Fibroblast of skin of abdomen (primary cell): ENCODE results near the gene NCLN. TPM values are rescaled to one million over a fixed set of nuclear protein-coding genes. Genes with fewer than 3 reads are reported as not detected.
"Not testable (repeated sequence)": the region's sequence is repeated elsewhere in the genome, so short reads cannot be mapped to it uniquely, and the experiment has no call there.

Experiments
- DNase-seq: peaks from one replicate; pipeline ENCODE4 v3.0.0-alpha.2; 2013
- polyA plus RNA-seq, 2 experiments: library from polyadenylated mRNA; unstranded; fragments of 120-200 nt; gene quantifications; one replicate each; pipeline ENCODE4 v1.2.1, GENCODE V29; 2013; ENCODE audit not compliant: insufficient read length in 2 of 2

Gene NCLN, protein sequence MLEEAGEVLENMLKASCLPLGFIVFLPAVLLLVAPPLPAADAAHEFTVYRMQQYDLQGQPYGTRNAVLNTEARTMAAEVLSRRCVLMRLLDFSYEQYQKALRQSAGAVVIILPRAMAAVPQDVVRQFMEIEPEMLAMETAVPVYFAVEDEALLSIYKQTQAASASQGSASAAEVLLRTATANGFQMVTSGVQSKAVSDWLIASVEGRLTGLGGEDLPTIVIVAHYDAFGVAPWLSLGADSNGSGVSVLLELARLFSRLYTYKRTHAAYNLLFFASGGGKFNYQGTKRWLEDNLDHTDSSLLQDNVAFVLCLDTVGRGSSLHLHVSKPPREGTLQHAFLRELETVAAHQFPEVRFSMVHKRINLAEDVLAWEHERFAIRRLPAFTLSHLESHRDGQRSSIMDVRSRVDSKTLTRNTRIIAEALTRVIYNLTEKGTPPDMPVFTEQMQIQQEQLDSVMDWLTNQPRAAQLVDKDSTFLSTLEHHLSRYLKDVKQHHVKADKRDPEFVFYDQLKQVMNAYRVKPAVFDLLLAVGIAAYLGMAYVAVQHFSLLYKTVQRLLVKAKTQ
- 69.5 TPM for polyA plus RNA-seq (2013, experiment 1 of 2; ENCODE audit: insufficient read length)
- 67.8 TPM for polyA plus RNA-seq (2013, experiment 2 of 2; ENCODE audit: insufficient read length)

DNA sequence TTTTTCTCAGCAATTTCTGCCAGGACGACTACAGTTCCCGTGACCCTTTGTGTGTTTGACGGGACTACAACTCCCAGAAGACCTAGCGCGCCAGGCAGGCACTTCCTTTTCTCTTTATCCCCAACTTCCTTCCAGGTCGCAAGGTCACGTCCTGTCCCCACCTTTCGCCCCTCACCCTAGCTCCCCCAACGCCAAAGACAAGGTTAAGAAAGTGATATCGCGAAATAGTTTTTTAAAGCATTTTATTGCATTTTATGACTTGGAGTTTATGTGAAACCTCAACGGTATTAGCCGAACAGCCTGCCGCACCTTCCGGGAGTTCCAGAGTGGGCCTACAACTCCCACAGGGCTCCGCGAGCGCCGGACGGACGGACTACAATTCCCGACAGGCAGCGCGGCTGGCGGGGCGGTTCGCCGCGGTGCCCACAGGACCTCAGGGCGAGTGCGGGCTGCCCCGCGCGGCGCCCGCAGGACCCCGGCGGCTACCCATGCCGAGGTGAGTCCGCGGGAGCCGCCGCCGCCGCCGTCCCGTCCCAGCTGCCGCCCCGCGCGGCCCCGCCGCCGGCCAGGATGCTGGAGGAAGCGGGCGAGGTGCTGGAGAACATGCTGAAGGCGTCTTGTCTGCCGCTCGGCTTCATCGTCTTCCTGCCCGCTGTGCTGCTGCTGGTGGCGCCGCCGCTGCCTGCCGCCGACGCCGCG, at the start of gene NCLN:
Gene NCLN (plus strand): TSS at position 470 of the 699 bp plus-strand sequence. CDS start 101 bp downstream, at position 571.
- DNase-seq: peak; percentile 92

DNA sequence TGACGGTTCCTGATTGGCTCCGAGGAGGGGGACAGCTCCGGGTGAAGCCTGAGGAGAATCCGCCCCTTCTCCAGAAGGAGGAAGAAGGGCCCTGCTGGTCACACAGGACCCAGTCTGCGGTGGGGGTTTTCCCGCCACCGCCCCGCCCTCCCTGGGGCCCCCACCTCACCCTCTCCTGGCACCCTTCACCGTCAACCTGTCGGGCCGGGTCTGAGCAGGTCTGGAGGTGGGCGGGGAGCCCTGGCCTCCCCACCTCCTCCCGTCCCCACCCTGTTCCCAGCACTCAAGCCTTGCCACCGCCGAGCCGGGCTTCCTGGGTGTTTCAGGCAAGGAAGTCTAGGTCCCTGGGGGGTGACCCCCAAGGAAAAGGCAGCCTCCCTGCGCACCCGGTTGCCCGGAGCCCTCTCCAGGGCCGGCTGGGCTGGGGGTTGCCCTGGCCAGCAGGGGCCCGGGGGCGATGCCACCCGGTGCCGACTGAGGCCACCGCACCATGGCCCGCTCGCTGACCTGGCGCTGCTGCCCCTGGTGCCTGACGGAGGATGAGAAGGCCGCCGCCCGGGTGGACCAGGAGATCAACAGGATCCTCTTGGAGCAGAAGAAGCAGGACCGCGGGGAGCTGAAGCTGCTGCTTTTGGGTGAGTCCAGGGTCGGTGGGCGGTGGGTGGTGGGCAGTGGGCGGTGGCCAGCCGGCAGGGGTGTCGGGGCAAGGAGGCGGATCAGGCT, 49.6 kb upstream of the NCLN start, which contains the start of gene GNA15:
Gene GNA15 (plus strand): TSS at position 73 of the 723 bp plus-strand sequence. CDS start 418 bp downstream, at position 491.
- no peak for DNase-seq

DNA sequence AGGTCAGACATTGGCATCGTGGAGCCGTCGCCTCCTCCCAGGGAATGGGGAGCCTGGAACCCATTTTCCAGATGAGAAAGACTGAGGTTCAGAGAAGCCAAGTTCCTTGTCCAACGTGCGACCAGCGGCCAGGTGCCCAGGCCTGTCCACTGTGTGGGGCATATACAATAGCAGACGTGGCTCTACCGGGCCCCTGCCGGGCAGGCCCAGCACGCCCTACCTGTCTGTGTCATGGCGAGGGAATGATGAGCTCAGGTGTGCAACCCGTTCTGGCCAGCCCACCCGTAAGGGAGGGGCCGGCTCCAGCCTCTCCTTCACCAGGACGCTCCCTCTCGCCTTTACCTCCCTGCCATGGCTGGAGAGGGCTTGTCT, 49.1 kb upstream of the NCLN start:
- no peak for DNase-seq

DNA sequence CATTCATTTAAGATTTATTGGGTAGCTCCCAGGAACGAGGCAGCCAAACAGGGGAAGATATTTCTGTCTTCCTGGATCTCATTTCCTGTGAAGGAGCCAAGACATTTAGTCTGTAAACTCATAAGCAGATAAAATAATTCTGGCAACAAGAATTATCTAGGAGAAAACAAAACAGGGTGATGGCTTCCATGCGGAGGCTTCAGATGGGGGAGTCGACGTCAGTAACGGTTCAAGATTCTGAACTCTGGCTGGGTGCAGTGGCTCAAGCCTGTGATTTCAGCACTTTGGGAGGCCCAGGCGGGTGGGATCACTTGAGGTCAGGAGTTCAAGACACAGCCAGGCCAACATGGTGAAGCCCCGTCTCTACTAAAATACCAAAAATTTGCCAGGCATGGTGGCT, 48.6 kb upstream of the NCLN start:
- DNase-seq: no peak

DNA sequence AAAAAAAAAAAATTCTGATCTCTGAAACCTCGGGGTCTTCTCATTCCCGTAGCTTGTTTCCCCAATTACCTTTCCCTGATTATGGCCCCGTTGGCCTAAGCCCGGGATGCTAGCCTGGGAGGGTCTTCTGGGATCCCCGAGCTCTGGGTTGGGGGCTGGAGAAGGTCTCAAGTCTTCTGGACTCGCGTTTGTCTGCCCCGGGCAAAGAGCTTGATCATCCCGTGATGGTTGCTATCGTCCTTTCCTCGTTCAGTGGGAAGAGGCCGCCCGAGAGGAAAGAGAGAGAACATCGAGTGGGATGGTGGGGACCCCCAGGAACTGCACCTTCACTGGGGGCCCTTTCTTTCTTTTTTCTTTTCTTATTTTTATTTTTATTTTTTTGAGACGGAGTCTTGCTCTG, 47.5 kb upstream of the NCLN start:
- DNase-seq: no peak

DNA sequence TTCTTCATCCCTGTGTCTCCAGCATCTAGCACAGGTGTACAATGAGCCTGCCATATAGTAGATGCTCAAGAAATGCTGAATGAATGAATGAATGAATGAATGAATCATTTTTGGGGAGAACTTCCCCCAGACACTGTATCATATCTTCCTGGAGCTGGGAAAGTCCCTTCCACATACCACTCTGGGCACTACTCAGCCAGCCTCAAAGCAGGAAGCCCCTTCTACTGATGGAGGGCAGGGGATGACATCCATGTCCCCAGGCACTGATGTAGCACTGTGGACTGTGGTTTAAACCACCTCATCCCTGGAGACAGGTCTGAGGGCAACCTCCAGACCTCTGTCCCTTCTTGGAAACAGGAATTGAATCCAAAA, 45.1 kb upstream of the NCLN start:
- no peak for DNase-seq

DNA sequence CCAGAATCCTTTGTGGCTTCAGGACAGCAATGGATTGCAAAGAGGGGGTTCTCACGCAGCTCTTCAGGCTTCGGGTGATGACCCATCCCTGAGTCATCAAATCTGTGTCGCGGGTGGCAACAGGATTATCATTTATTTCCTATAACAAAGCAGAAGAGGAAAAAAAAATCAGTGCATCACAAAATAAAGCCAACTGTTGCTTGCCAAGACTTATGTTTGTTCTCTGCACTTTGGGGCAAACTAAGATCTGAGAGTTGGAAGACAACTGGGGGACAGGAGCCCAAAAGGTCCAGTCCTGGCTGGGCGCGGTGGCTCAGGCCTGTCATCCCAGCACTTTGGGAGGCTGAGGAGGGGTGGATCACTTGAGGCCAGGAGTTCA, 43.4 kb upstream of the NCLN start:
- peak; percentile 83 for DNase-seq

DNA sequence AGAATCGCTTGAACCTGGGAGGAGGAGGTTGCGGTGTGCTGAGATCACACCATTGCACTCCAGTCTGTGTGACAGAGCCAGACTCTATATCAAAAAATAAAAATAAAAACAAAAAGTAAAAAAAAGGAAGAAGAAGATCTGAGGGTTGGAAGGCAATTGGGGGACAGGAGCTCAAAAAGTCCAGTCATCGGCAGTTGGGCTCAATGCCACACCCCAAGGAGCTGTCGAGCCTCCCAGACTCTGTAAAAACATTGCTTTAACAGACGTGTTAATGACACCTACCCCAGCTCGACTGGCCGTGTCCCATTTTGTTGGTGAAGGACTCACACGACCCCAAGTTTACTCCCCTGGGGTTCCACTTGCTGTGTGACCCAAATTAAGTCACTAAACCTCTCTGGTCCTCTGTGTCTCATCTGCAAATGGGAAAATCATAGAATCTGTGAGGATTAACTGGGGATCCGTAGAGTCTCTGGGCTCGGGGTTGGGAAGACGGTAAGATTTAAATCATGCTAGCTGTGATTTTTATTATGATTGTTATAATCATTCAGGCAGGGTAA, 42.9 kb upstream of the NCLN start:
- no peak for DNase-seq

DNA sequence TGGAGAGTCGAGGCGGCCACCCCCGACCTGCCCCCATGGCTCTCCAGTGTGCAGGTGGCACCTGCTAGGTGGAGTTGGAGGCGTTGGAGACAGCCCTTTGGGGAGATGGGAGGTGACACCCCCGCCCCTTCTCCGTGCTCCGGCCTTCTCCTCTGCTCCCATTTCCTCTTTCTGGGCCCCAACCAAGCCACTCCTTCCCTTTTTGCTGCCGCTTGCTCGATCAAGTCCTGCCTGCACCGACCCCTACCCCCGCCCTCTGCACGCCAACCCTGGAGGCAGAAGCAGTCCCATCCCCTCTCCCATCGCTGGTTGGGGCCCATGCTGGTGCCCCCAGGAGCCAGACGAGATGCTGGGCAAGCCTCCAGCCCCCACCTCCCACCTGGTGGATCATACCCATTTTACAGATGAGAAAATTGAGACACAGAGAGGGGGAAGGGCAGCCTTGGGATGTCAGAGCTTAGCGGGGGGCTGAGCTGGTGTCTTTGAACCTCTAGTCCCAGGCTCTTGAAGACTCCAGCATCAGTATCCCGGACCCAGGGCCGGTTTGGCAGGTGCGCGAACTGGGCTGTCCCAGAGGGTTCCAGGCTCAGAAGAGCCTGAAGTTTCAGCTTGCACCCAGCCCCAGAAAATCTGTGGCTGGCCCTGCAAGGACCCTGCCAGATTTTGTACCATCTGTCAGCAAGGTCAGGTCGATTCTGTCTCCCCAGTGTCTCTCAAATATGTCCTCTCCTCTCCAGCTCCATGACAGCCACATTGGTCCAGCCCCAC, 39.6 kb upstream of the NCLN start:
- no peak for DNase-seq

DNA sequence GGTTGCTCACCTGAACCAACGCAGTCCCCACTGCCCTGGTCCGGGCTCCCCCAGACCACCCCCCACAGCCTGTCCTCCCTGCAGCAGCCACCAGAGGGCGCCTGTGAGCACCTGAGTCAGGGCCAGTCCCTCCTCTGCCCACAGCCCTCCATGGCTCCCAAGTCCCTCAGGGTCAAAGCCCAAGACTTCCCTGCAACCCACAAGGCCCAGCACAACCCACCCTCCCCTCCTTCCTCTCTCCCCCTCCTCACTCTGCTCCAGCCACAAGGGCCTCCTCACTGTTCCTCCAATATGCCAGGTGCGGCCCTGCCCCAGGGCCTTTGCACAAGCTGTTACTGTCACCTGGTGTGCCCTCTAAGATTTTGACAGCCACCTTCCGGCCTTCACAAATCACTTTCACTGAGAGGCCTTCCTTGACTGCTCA, 39.0 kb upstream of the NCLN start:
- DNase-seq: no peak

DNA sequence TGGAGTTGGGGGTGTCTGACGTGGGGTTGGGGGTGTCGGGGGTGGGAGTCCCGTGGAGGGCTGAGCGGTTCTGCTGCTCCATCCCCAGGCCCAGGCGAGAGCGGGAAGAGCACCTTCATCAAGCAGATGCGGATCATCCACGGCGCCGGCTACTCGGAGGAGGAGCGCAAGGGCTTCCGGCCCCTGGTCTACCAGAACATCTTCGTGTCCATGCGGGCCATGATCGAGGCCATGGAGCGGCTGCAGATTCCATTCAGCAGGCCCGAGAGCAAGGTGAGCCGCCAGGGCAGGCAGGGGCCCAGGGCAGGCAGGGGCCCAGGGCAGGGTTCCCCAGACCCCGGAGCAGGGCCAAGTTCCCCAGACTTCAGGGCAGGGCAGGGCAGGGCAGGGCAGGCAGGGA, 37.2 kb upstream of the NCLN start:
- DNase-seq: no peak

DNA sequence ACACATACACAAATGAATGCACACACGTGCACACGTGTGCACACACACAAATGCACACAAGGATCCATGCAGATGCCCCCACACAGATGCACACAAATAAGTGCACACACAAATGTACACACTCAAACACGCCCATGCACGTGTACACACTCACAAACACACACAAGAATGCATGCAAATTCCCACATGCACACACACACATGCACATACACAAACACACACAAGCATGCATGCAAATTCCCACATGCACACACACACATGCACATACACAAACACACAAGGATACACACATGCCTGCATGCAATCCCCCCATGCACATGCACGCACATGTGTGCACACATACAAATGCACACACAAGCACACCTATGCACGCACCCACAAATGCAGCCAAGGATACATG, 36.6 kb upstream of the NCLN start:
- DNase-seq: no peak

DNA sequence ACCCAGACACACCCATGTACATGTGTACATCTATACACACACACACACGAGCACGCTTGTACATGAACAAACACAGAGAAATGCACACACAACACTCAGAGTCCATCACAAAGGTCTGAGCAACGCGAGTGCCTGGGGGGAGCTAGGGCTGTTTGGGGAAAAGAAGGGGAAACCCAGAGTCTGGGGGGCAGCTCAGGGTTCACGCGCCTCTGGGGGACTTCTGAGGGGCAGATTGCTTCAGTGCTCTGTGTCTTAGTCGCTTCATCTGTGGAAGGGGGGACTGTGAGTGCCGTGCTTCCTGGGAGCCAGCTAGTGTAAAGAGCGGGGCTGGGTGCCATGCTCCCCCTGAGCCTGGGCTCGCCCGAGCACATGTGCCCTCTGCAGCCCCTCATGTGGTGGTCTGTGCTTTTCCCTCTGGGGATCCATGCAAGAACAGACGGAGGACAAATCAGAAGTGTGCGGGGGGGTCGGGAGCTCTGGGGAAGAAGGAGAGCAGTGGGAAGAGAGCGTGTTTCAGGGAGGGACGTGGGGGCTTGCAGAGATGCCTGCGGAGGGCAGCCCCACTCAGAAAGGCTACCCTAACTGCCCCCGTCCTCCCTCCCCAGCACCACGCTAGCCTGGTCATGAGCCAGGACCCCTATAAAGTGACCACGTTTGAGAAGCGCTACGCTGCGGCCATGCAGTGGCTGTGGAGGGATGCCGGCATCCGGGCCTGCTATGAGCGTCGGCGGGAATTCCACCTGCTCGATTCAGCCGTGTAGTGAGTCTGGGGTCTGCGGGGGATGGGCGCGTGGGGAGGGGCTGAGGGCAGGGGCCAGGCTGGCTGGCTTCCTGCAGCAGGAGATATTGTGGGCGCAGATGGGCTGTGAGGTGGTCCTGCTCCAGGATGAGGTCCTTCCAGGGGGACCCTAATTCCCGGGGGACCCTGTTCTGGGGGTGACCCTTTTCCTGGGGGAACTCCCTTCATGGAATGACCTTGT, 35.9 kb upstream of the NCLN start:
- no peak for DNase-seq

DNA sequence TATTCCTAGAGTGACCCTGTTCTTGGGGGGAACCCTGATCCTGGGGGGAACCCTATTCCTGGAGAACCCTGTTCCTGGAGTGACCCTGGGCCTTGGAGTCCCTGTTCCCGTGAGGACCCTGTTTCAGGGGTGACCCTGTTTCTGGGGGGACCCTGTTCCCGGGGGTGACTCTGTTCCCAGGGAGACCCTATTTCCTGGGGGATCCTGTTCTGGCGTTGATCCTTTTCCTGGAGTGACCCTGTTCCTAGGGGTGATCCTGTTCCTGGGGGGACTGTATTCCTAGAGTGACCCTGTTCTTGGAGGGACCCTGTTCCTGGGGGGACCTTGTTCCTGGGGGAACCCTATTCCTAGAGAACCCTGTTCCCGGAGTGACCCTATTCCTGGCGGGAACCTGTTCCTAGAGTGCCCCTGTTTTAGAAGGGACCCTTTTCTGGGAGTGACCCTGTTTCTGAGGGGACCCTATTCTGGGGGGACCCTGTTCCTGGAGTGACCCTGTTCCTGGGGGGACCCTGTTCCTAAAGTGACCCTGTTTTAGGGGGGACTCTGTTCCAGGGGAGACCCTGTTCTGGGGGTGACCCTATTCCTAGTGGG, 34.9 kb upstream of the NCLN start:
- no peak for DNase-seq

DNA sequence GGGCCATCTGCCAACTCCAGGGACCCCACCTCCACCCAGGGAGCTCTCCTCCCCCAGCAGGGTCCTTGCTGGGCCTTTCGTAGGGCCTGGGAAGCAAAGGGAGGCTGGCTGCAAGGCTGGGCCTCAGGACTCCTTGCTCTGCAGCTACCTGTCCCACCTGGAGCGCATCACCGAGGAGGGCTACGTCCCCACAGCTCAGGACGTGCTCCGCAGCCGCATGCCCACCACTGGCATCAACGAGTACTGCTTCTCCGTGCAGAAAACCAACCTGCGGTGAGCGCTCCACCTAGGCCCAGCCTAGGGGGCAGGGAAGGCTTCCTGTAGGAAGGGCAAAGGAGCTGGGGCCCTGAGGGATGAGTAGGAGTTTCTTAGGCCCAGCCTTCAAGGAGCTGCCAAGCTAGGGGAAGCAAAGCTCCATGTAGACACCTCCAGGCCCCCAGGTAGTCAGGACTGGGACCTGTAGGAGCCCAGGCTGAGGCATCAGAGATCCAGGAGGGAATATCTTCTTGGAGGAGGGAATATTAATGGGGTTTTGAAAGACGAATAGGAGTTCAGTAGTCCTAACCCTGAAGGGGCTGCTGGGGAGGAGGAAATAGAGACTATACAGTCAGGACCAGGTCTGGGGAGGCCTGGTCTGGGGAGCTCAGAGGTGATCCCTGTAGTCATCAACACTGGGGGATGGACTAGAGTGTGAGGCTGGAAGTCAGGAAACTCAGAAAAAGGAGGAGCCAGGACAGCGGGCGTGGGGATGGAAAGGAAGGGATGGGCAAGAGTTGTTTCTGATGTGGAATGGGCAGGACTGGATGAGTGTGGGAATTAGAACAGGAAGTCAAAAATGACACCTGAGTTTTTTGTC, 33.9 kb upstream of the NCLN start:
- no peak for DNase-seq

DNA sequence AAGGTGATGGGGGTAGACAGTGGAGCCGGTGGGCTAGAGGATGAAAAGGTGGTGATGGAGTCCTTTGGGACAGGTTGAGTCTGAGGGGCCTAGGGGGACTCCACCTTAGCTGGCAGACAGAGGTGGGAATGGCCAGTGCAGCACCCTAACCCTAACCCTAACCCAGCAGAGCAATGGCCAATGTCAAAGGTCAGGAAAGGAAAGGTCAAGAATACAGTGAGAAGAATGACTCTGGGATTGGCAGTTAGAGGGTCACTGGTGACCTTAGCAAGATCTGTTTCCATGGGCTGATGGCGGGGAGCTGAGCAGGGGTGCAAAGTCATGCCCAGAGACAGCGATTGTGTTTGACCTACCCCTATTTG, 33.3 kb upstream of the NCLN start:
- DNase-seq: no peak

DNA sequence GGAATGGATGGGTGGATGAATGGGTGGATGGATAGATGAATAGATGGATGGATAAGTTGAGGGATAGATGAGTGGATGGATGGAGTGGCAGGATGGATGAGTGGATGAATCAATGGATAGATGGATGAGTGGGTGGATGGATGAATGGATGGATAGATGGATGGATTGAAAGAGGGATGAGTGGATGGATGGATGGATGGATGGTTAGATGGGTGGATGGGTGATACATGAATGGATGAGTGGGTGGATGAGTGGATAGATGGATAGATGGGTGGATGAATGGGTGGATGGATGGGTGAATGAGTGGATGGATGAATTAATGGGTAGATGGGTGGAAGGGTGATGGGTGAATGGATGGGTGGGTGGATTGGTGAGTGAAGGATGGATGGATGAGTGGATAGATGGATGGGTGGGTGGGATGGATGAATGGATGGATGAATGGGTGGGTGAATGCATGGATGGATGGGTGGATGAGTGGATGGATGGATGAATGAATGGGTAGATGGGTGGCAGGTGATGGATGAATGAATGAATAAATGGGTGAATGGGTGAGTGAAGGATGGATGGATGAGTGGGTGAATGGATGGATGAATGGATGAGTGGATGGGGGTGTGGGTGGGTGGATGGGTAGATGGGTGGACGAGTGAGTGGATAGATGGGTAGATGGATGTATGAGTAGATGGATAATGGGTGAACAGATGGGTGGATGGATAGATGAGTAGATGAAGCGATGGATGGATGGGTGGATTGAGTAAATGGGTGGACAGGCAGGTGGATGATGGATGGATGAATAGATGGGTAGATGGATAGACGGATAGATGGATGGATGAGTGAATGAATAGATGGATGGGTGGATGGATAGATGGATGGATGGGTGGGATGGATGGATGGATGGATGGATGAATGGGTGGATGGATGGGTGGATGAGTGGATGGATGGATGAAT, 32.2 kb upstream of the NCLN start:
- DNase-seq: no peak

DNA sequence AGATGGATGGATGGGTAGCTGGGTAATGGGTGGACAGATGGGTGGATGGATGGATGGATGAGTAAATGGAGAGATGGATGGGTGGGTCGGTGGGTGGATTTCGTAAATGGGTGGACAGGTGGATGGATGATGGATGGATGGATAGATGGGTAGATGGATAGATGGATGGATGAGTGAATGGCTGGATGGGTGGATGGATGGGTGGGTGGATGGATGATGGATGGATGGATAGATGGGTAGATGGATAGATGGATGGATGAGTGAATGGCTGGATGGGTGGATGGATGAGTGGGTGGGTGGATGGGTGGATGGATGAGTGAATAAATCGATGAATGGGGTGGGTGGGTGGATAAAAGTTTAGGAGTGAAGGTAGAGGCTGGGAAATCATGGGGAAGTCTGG, 31.3 kb upstream of the NCLN start:
- DNase-seq: not testable (repeated sequence)
